Liver (tissue), 9 donors: ENCODE results near the gene UMAD1. TPM values are rescaled to one million over a fixed set of nuclear protein-coding genes. Genes with fewer than 3 reads are reported as not detected.

Experiments
- DNase-seq: peaks from one replicate; pipeline ENCODE4 v3.0.0-alpha.2; 2017; ENCODE audit warnings: low spot score
- H3K27ac ChIP-seq, 2 donors: one replicate each; pipeline ENCODE4 v1.7.0; 2013; ENCODE audit warnings: inconsistent platforms in 2 of 2, low read length in 2 of 2, control low read depth in 1 of 2, low read depth in 1 of 2, mild to moderate bottlenecking in 1 of 2
- H3K27me3 ChIP-seq, 4 donors: one replicate each; pipeline versions ENCODE4 v1.6.1 to v1.7.0; 2013; ENCODE audit warnings: low read length in 3 of 4, inconsistent platforms in 1 of 4, mild to moderate bottlenecking in 1 of 4, moderate library complexity in 1 of 4; ENCODE audit not compliant: control insufficient read depth in 4 of 4, insufficient read depth in 4 of 4
- H3K36me3 ChIP-seq, 4 donors: one replicate each; pipeline versions ENCODE4 v1.6.1 to v1.7.0; 2013; ENCODE audit warnings: low read length in 3 of 4, mild to moderate bottlenecking in 3 of 4, low read depth in 1 of 4, moderate library complexity in 1 of 4; ENCODE audit not compliant: control insufficient read depth in 4 of 4, insufficient read depth in 3 of 4
- H3K4me1 ChIP-seq, 4 donors: one replicate each; pipeline versions ENCODE4 v1.6.1 to v1.7.0; 2013; ENCODE audit warnings: low read length in 3 of 4, mild to moderate bottlenecking in 3 of 4, moderate library complexity in 1 of 4; ENCODE audit not compliant: control insufficient read depth in 4 of 4, insufficient read depth in 4 of 4
- H3K4me3 ChIP-seq, 3 donors: one replicate each; pipeline versions ENCODE4 v1.6.1 to v1.7.0; 2013; ENCODE audit warnings: low read length in 3 of 3, control low read depth in 1 of 3, low read depth in 1 of 3, mild to moderate bottlenecking in 1 of 3
- H3K9ac ChIP-seq, 2 donors: one replicate each; pipeline ENCODE4 v1.7.0; 2013; ENCODE audit warnings: low read length in 2 of 2, mild to moderate bottlenecking in 2 of 2, moderate library complexity in 2 of 2, control low read depth in 1 of 2, low read depth in 1 of 2
- H3K9me3 ChIP-seq, 4 donors: one replicate each; pipeline versions ENCODE4 v1.6.1 to v1.7.0; 2013; ENCODE audit warnings: low read length in 3 of 4; ENCODE audit not compliant: control insufficient read depth in 4 of 4
- CTCF ChIP-seq: fragments of 150-350 bp; IDR thresholded peaks from 2 replicates; pipeline ENCODE4 v1.5.1; 2017; ENCODE audit warnings: improper control_type of control experiment, low read depth, low read length; ENCODE audit not compliant: missing input control
- FOXA1 ChIP-seq: IDR thresholded peaks from 2 replicates; pipeline ENCODE4 v1.6.1; 2016; ENCODE audit warnings: antibody characterized with exemption
- HNF4A ChIP-seq, 2 donors: conservative IDR thresholded peaks; 2 replicates each; pipeline ENCODE4 v1.6.1; 2016; ENCODE audit warnings: antibody characterized with exemption in 2 of 2, mild to moderate bottlenecking in 2 of 2
- HNF4G ChIP-seq: IDR thresholded peaks from 2 replicates; pipeline ENCODE4 v1.6.1; 2016; ENCODE audit warnings: antibody characterized with exemption
- MAX ChIP-seq: IDR thresholded peaks from 2 replicates; pipeline ENCODE4 v1.6.1; 2016; ENCODE audit warnings: antibody characterized with exemption
- NR2F2 ChIP-seq: IDR thresholded peaks from 2 replicates; pipeline ENCODE4 v1.6.1; 2016; ENCODE audit warnings: antibody characterized with exemption
- RAD21 ChIP-seq, 2 donors: IDR thresholded peaks; 2 replicates each; pipeline ENCODE4 v1.6.1; 2016; ENCODE audit warnings: antibody characterized with exemption in 2 of 2, mild to moderate bottlenecking in 2 of 2
- RXRA ChIP-seq, 2 donors: IDR thresholded peaks; 2 replicates each; pipeline ENCODE4 v1.6.1; 2017 to 2018; ENCODE audit warnings: antibody characterized with exemption in 2 of 2, mild to moderate bottlenecking in 1 of 2
- SP1 ChIP-seq: IDR thresholded peaks from 2 replicates; pipeline ENCODE4 v1.6.1; 2018; ENCODE audit warnings: antibody characterized with exemption, mild to moderate bottlenecking
- ZBTB33 ChIP-seq: IDR thresholded peaks from 2 replicates; pipeline ENCODE4 v1.6.1; 2016; ENCODE audit warnings: antibody characterized with exemption
- WGBS: extraction: QIAGEN DNeasy Blood & Tissue Kit; methylation state at CpG from one replicate; pipeline ENCODE4 v1.1.7; 2013; 5-methylcytosine and 5-hydroxymethylcytosine counted together
- polyA plus RNA-seq, 2 donors: library from polyadenylated mRNA; stranded (reverse) in 1 of 2; unstranded in 1 of 2; fragments of 200-250 nt in 1 of 2; fragments of >200 nt in 1 of 2; fragmentation: Nextera tagmentation in 1 of 2; extraction: Ambion mirVana in 1 of 2; gene quantifications; one replicate each; pipeline versions ENCODE4 v1.2.1 to v1.2.3, GENCODE V29; 2013 to 2015
- total RNA-seq, 2 donors: library from RNA; depleted of rRNA; stranded (reverse); fragments of >200 nt; gene quantifications; one replicate each; pipeline ENCODE4 v1.2.3, GENCODE V29; 2014
- TF ChIP-seq, protein P1 (sequence below): IDR thresholded peaks from 2 replicates; pipeline ENCODE4 v1.6.1; 2016; ENCODE audit warnings: antibody characterized with exemption
- donor health status: healthy.
- donor health status: healthy.
- donor health status: healthy.
- donor health status: healthy.
- donor health status: healthy.

The UMAD1 gene
- total and polyA plus RNA-seq, 4 donors = 5.9 to 12.2 (median 7.9) TPM

- no peak overlapping the region for H3K4me3 ChIP-seq
- TF ChIP-seq HNF4A (conservative IDR thresholded peaks at IDR 0.05) = no peak
- TF ChIP-seq NR2F2 = no peak
- no peak for TF ChIP-seq CTCF
- H3K27ac ChIP-seq = no peak overlapping the region
- H3K9ac ChIP-seq = no peak overlapping the region
- H3K9me3 ChIP-seq = no peaks in the 10 kb centered on the region
- no peaks in the 10 kb centered on the region for H3K27me3 ChIP-seq
- peaks cover 0 to 3% (median 0%) of the 10 kb centered on the region in 4 donors for H3K4me1 ChIP-seq
- H3K36me3 ChIP-seq = peaks cover 0 to 4% (median 0%) of the 10 kb centered on the region in 4 donors
- 97% methylated on average over 1 of the region's 1 CpG for WGBS
- DNase-seq = no peak
Measured at GRCh38 chr7:7793921-7794320, 153.4 kb downstream of the UMAD1 start.

GRCh38 chr7:7795203-7795602, 154.7 kb downstream of the UMAD1 start:
- Histone ChIP-seq H3K4me3 (no peak overlapping the region), H3K36me3 (peaks cover 0 to 4% (median 0%) of the 10 kb centered on the region in 4 donors), H3K9me3 (no peaks in the 10 kb centered on the region), H3K4me1 (peaks cover 0 to 3% (median 0%) of the 10 kb centered on the region in 4 donors), H3K27ac (no peak overlapping the region), H3K27me3 (no peaks in the 10 kb centered on the region), H3K9ac (no peak overlapping the region)
- DNase-seq = no peak
- WGBS = 92% methylated on average over 2 of the region's 2 CpGs
- TF ChIP-seq SP1 = no peak
- TF ChIP-seq HNF4G = no peak
- TF ChIP-seq ZBTB33 = no peak
- TF ChIP-seq MAX = no peak
- no peak for TF ChIP-seq RAD21 (IDR thresholded peaks at IDR 0.05)
- TF ChIP-seq HNF4A (conservative IDR thresholded peaks at IDR 0.05) = no peak
- TF ChIP-seq CTCF = no peak
- TF ChIP-seq NR2F2 = no peak
- TF ChIP-seq, protein P1, sequence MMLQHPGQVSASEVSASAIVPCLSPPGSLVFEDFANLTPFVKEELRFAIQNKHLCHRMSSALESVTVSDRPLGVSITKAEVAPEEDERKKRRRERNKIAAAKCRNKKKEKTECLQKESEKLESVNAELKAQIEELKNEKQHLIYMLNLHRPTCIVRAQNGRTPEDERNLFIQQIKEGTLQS = no peak
- TF ChIP-seq RXRA (IDR thresholded peaks at IDR 0.05) = no peak
- no peak for TF ChIP-seq FOXA1
